Nephron (organoid): ENCODE results near the gene KLF14.
A peak's percentile ranks its signal among the peaks of the same experiment; 100 is the strongest.
"Not testable (repeated sequence)": the region's sequence is repeated elsewhere in the genome, so short reads cannot be mapped to it uniquely, and the experiment has no call there.

ENCODE experiments used
- H3K27ac Mint-ChIP-seq, 3 experiments: 2 replicates each; pipeline ENCODE4 v1.8.0; 2020; ENCODE audit warnings: mixed read lengths in 3 of 3, mild to moderate bottlenecking in 2 of 3, moderate library complexity in 1 of 3
- H3K27me3 Mint-ChIP-seq: 2 replicates; pipeline ENCODE4 v1.8.0; 2021; ENCODE audit warnings: low read depth, mild to moderate bottlenecking, moderate library complexity, mixed read lengths
- H3K36me3 Mint-ChIP-seq: 2 replicates; pipeline ENCODE4 v1.8.0; 2020; ENCODE audit warnings: low read depth, mixed read lengths
- H3K4me1 Mint-ChIP-seq: 2 replicates; pipeline ENCODE4 v1.8.0; 2020; ENCODE audit warnings: mixed read lengths
- H3K4me3 Mint-ChIP-seq, 3 experiments: 2 replicates each; pipeline ENCODE4 v1.8.0; 2020; ENCODE audit warnings: mild to moderate bottlenecking in 3 of 3, mixed read lengths in 3 of 3, moderate library complexity in 2 of 3
- H3K9me3 Mint-ChIP-seq: 2 replicates; pipeline ENCODE4 v1.8.0; 2020; ENCODE audit warnings: mixed read lengths
- CTCF ChIP-seq, 3 experiments: fragments of 200-600 bp; sonication (generic); IDR thresholded peaks; one replicate each; pipeline ENCODE4 v1.5.0; 2021; ENCODE audit warnings: antibody characterized with exemption in 3 of 3; ENCODE audit not compliant: unreplicated experiment in 3 of 3

KLF14 gene

GRCh38 chr7:130733931-130734814 lies at the start of gene KLF14:
KLF14 (minus strand) TSS chr7:130734207; CDS start chr7:130734033, 174 bp downstream.
- Mint-ChIP-seq H3K27me3 (peaks cover 85% of the 10 kb centered on the region), H3K36me3 (peaks cover 29% of the 10 kb centered on the region), H3K4me3 (peak within 1 kb of the TSS; percentile 84 to 92 (median 89)), H3K9me3 (peaks cover 42% of the 10 kb centered on the region), H3K4me1 (peaks cover 5% of the 10 kb centered on the region), H3K27ac (peak within 1 kb of the TSS in 2 of 3 experiments; percentile 62 to 82)
- no peak for TF ChIP-seq CTCF (IDR thresholded peaks at IDR 0.05; ENCODE audit: unreplicated experiment in 3 of 3)

- H3K4me1 Mint-ChIP-seq = no peaks in the 10 kb centered on the region
- no peak for TF ChIP-seq CTCF (IDR thresholded peaks at IDR 0.05; ENCODE audit: unreplicated experiment in 3 of 3)
- no peaks in the 10 kb centered on the region for H3K27me3 Mint-ChIP-seq
- H3K9me3 Mint-ChIP-seq = peaks cover 8% of the 10 kb centered on the region
- no peak overlapping the region for H3K27ac Mint-ChIP-seq
- no peaks in the 10 kb centered on the region for H3K36me3 Mint-ChIP-seq
- H3K4me3 Mint-ChIP-seq = no peak overlapping the region
These were observed 47.3 kb upstream of the KLF14 start for GRCh38 chr7:130781346-130781745.

- H3K27ac Mint-ChIP-seq = no peak overlapping the region
- peaks cover 15% of the 10 kb centered on the region for H3K9me3 Mint-ChIP-seq
- H3K27me3 Mint-ChIP-seq = no peaks in the 10 kb centered on the region
- TF ChIP-seq CTCF (IDR thresholded peaks at IDR 0.05; ENCODE audit: unreplicated experiment in 3 of 3) = no peak
- peaks cover 3% of the 10 kb centered on the region for H3K36me3 Mint-ChIP-seq
- no peak overlapping the region for H3K4me3 Mint-ChIP-seq
- H3K4me1 Mint-ChIP-seq = no peaks in the 10 kb centered on the region
These were observed 43.4 kb upstream of the KLF14 start for GRCh38 chr7:130777426-130777825.

GRCh38 chr7:130772456-130772855 lies 38.4 kb upstream of the KLF14 start:
- peaks cover 40% of the 10 kb centered on the region for H3K9me3 Mint-ChIP-seq
- not testable (repeated sequence) for H3K36me3 Mint-ChIP-seq, H3K27me3 Mint-ChIP-seq, H3K4me1 Mint-ChIP-seq, H3K27ac Mint-ChIP-seq, H3K4me3 Mint-ChIP-seq

- Mint-ChIP-seq H3K9me3 (peaks cover 65% of the 10 kb centered on the region), H3K4me3 (no peak overlapping the region), H3K36me3 (peaks cover 3% of the 10 kb centered on the region), H3K27me3 (no peaks in the 10 kb centered on the region), H3K27ac (no peak overlapping the region), H3K4me1 (no peaks in the 10 kb centered on the region)
- no peak for TF ChIP-seq CTCF (IDR thresholded peaks at IDR 0.05; ENCODE audit: unreplicated experiment in 3 of 3)
These were observed 34.8 kb upstream of the KLF14 start for GRCh38 chr7:130768854-130769253.

GRCh38 chr7:130764569-130764968 lies 30.6 kb upstream of the KLF14 start:
- H3K4me1 Mint-ChIP-seq, H3K36me3 Mint-ChIP-seq, H3K4me3 Mint-ChIP-seq, H3K27ac Mint-ChIP-seq, H3K27me3 Mint-ChIP-seq: not testable (repeated sequence)
- peaks cover 37% of the 10 kb centered on the region for H3K9me3 Mint-ChIP-seq
